Liver (tissue), 9 donors: ENCODE data around the gene CDH4. TPM values are rescaled to one million over a fixed set of nuclear protein-coding genes. Genes with fewer than 3 reads are reported as not detected.

ENCODE experiments used
- DNase-seq: peaks from one replicate; pipeline ENCODE4 v3.0.0-alpha.2; 2017; ENCODE audit warnings: low spot score
- H3K27ac ChIP-seq, 2 donors: one replicate each; pipeline ENCODE4 v1.7.0; 2013; ENCODE audit warnings: inconsistent platforms in 2 of 2, low read length in 2 of 2, control low read depth in 1 of 2, low read depth in 1 of 2, mild to moderate bottlenecking in 1 of 2
- H3K27me3 ChIP-seq, 4 donors: one replicate each; pipeline versions ENCODE4 v1.6.1 to v1.7.0; 2013; ENCODE audit warnings: low read length in 3 of 4, inconsistent platforms in 1 of 4, mild to moderate bottlenecking in 1 of 4, moderate library complexity in 1 of 4; ENCODE audit not compliant: control insufficient read depth in 4 of 4, insufficient read depth in 4 of 4
- H3K36me3 ChIP-seq, 4 donors: one replicate each; pipeline versions ENCODE4 v1.6.1 to v1.7.0; 2013; ENCODE audit warnings: low read length in 3 of 4, mild to moderate bottlenecking in 3 of 4, low read depth in 1 of 4, moderate library complexity in 1 of 4; ENCODE audit not compliant: control insufficient read depth in 4 of 4, insufficient read depth in 3 of 4
- H3K4me1 ChIP-seq, 4 donors: one replicate each; pipeline versions ENCODE4 v1.6.1 to v1.7.0; 2013; ENCODE audit warnings: low read length in 3 of 4, mild to moderate bottlenecking in 3 of 4, moderate library complexity in 1 of 4; ENCODE audit not compliant: control insufficient read depth in 4 of 4, insufficient read depth in 4 of 4
- H3K4me3 ChIP-seq, 3 donors: one replicate each; pipeline versions ENCODE4 v1.6.1 to v1.7.0; 2013; ENCODE audit warnings: low read length in 3 of 3, control low read depth in 1 of 3, low read depth in 1 of 3, mild to moderate bottlenecking in 1 of 3
- H3K9ac ChIP-seq, 2 donors: one replicate each; pipeline ENCODE4 v1.7.0; 2013; ENCODE audit warnings: low read length in 2 of 2, mild to moderate bottlenecking in 2 of 2, moderate library complexity in 2 of 2, control low read depth in 1 of 2, low read depth in 1 of 2
- H3K9me3 ChIP-seq, 4 donors: one replicate each; pipeline versions ENCODE4 v1.6.1 to v1.7.0; 2013; ENCODE audit warnings: low read length in 3 of 4; ENCODE audit not compliant: control insufficient read depth in 4 of 4
- EGR1 ChIP-seq, 2 donors: IDR thresholded peaks; 2 replicates each; pipeline ENCODE4 v1.6.1; 2016 to 2018; ENCODE audit warnings: antibody characterized with exemption in 2 of 2, low read depth in 2 of 2
- FOXA1 ChIP-seq: IDR thresholded peaks from 2 replicates; pipeline ENCODE4 v1.6.1; 2016; ENCODE audit warnings: antibody characterized with exemption
- FOXA2 ChIP-seq: IDR thresholded peaks from 2 replicates; pipeline ENCODE4 v1.6.1; 2016; ENCODE audit warnings: antibody characterized with exemption
- GABPA ChIP-seq, 2 donors: IDR thresholded peaks in 1 of 2; conservative IDR thresholded peaks in 1 of 2; 2 replicates each; pipeline ENCODE4 v1.6.1; 2016; ENCODE audit warnings: antibody characterized with exemption in 2 of 2, mild to moderate bottlenecking in 1 of 2, moderate library complexity in 1 of 2
- HNF4A ChIP-seq, 2 donors: conservative IDR thresholded peaks; 2 replicates each; pipeline ENCODE4 v1.6.1; 2016; ENCODE audit warnings: antibody characterized with exemption in 2 of 2, mild to moderate bottlenecking in 2 of 2
- HNF4G ChIP-seq: IDR thresholded peaks from 2 replicates; pipeline ENCODE4 v1.6.1; 2016; ENCODE audit warnings: antibody characterized with exemption
- JUND ChIP-seq, 2 donors: IDR thresholded peaks; 2 replicates each; pipeline ENCODE4 v1.6.1; 2016; ENCODE audit warnings: antibody characterized with exemption in 2 of 2
- NR2F2 ChIP-seq: IDR thresholded peaks from 2 replicates; pipeline ENCODE4 v1.6.1; 2016; ENCODE audit warnings: antibody characterized with exemption
- RAD21 ChIP-seq, 2 donors: IDR thresholded peaks; 2 replicates each; pipeline ENCODE4 v1.6.1; 2016; ENCODE audit warnings: antibody characterized with exemption in 2 of 2, mild to moderate bottlenecking in 2 of 2
- RXRA ChIP-seq, 2 donors: IDR thresholded peaks; 2 replicates each; pipeline ENCODE4 v1.6.1; 2017 to 2018; ENCODE audit warnings: antibody characterized with exemption in 2 of 2, mild to moderate bottlenecking in 1 of 2
- TAF1 ChIP-seq: conservative IDR thresholded peaks from 2 replicates; pipeline ENCODE4 v1.6.1; 2016; ENCODE audit warnings: antibody characterized with exemption, mild to moderate bottlenecking
- YY1 ChIP-seq: IDR thresholded peaks from 2 replicates; pipeline ENCODE4 v1.6.1; 2016; ENCODE audit warnings: antibody characterized with exemption, mild to moderate bottlenecking
- WGBS: extraction: QIAGEN DNeasy Blood & Tissue Kit; methylation state at CpG from one replicate; pipeline ENCODE4 v1.1.7; 2013; 5-methylcytosine and 5-hydroxymethylcytosine counted together
- polyA plus RNA-seq, 2 donors: library from polyadenylated mRNA; stranded (reverse) in 1 of 2; unstranded in 1 of 2; fragments of 200-250 nt in 1 of 2; fragments of >200 nt in 1 of 2; fragmentation: Nextera tagmentation in 1 of 2; extraction: Ambion mirVana in 1 of 2; gene quantifications; one replicate each; pipeline versions ENCODE4 v1.2.1 to v1.2.3, GENCODE V29; 2013 to 2015
- total RNA-seq, 2 donors: library from RNA; depleted of rRNA; stranded (reverse); fragments of >200 nt; gene quantifications; one replicate each; pipeline ENCODE4 v1.2.3, GENCODE V29; 2014
- TF ChIP-seq, protein P1 (sequence below): IDR thresholded peaks from 2 replicates; pipeline ENCODE4 v1.6.1; 2016; ENCODE audit warnings: antibody characterized with exemption
- TF ChIP-seq, protein P2 (sequence below): IDR thresholded peaks from 2 replicates; pipeline ENCODE4 v1.6.1; 2016; ENCODE audit warnings: antibody characterized with exemption, mild to moderate bottlenecking
- TF ChIP-seq, protein P3 (sequence below): IDR thresholded peaks from 2 replicates; pipeline ENCODE4 v1.6.1; 2016; ENCODE audit warnings: antibody characterized with exemption
- TF ChIP-seq, protein P4 (sequence below): IDR thresholded peaks from 2 replicates; pipeline ENCODE4 v1.6.1; 2016; ENCODE audit warnings: antibody characterized with exemption
- donor health status: healthy.
- donor health status: healthy.
- donor health status: healthy.
- donor health status: healthy.
- donor health status: healthy.

CDH4 gene
- total and polyA plus RNA-seq, 4 donors, result 0.03 to 0.25 (median 0.19) TPM; not detected in 1

DNA sequence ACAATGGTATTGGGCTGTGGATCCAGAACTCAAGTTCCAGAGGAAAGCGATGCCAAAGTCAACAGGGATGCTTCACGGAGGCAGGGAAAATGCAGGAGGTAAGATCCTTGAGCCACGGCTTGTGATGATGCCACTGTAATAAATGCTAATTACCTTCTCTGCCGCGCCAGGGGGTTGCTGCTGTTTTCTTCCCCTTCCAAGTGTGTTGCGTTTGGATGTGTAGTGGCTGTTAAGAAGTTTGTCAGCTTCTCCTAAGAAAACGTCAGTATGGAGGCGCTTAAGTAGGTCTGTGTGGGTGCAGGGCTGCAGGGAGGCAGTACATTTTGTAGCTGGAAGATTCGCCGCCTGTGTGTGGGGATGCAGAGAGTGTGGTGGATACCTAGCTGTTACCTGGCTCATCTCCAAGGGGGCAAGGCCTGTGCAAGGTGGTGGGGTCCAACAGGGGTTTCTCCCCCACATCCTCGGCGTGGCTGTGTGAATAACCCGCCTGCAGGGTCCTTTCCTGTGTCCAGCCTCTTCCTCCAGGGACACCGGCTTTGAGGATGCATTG, 318.7 kb downstream of the CDH4 start:
- no peak overlapping the region for H3K9ac ChIP-seq
- H3K27me3 ChIP-seq, result peaks cover 0 to 3% (median 0%) of the 10 kb centered on the region in 4 donors
- no peaks in the 10 kb centered on the region for H3K4me1 ChIP-seq
- H3K27ac ChIP-seq, result no peak overlapping the region
- no peaks in the 10 kb centered on the region for H3K36me3 ChIP-seq
- TF ChIP-seq, protein P1, sequence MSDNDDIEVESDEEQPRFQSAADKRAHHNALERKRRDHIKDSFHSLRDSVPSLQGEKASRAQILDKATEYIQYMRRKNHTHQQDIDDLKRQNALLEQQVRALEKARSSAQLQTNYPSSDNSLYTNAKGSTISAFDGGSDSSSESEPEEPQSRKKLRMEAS, result no peak
- no peak for TF ChIP-seq TAF1
- TF ChIP-seq GABPA (IDR thresholded peaks at IDR 0.05 in 1 of 2, conservative IDR thresholded peaks at IDR 0.05 in 1 of 2), result no peak
- no peak for TF ChIP-seq EGR1 (IDR thresholded peaks at IDR 0.05; ENCODE audit: low read depth in 2 of 2)
- TF ChIP-seq, protein P2, sequence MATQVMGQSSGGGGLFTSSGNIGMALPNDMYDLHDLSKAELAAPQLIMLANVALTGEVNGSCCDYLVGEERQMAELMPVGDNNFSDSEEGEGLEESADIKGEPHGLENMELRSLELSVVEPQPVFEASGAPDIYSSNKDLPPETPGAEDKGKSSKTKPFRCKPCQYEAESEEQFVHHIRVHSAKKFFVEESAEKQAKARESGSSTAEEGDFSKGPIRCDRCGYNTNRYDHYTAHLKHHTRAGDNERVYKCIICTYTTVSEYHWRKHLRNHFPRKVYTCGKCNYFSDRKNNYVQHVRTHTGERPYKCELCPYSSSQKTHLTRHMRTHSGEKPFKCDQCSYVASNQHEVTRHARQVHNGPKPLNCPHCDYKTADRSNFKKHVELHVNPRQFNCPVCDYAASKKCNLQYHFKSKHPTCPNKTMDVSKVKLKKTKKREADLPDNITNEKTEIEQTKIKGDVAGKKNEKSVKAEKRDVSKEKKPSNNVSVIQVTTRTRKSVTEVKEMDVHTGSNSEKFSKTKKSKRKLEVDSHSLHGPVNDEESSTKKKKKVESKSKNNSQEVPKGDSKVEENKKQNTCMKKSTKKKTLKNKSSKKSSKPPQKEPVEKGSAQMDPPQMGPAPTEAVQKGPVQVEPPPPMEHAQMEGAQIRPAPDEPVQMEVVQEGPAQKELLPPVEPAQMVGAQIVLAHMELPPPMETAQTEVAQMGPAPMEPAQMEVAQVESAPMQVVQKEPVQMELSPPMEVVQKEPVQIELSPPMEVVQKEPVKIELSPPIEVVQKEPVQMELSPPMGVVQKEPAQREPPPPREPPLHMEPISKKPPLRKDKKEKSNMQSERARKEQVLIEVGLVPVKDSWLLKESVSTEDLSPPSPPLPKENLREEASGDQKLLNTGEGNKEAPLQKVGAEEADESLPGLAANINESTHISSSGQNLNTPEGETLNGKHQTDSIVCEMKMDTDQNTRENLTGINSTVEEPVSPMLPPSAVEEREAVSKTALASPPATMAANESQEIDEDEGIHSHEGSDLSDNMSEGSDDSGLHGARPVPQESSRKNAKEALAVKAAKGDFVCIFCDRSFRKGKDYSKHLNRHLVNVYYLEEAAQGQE, result no peak
- TF ChIP-seq RAD21 (IDR thresholded peaks at IDR 0.05), result no peak
- TF ChIP-seq, protein P3, sequence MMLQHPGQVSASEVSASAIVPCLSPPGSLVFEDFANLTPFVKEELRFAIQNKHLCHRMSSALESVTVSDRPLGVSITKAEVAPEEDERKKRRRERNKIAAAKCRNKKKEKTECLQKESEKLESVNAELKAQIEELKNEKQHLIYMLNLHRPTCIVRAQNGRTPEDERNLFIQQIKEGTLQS, result no peak
- no peak for TF ChIP-seq FOXA2
- no peak for TF ChIP-seq HNF4G
- TF ChIP-seq YY1, result no peak
- no peak for TF ChIP-seq NR2F2
- TF ChIP-seq RXRA (IDR thresholded peaks at IDR 0.05), result no peak
- no peak for TF ChIP-seq HNF4A (conservative IDR thresholded peaks at IDR 0.05)
- TF ChIP-seq FOXA1, result no peak
- no peak overlapping the region for H3K4me3 ChIP-seq
- DNase-seq, result no peak
- H3K9me3 ChIP-seq, result no peaks in the 10 kb centered on the region
- 76% methylated on average over 14 of the region's 14 CpGs for WGBS

DNA sequence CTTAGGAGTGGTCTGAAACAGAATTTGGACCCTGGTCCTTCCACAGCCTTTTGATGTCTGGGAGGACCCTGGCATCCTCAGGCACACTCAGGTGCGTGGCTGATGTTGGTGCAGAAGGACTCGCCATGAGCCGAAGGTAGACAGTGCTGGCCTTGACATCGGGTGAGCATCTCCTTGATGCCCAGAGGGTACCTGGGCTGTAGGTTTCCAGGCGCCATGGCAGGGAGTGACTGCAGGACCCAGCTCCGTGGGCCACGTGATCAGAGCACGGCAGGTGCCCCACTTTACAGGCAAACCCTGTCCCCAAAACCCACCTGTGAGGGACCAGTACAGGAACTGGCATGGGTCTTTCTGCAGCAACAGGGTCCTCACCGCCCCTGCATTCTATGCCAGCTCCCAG, 319.2 kb downstream of the CDH4 start:
- 85% methylated on average over 9 of the region's 9 CpGs for WGBS
- TF ChIP-seq TAF1 (no peak), EGR1 (IDR thresholded peaks at IDR 0.05; ENCODE audit: low read depth in 2 of 2) (no peak), RXRA (IDR thresholded peaks at IDR 0.05) (no peak), RAD21 (IDR thresholded peaks at IDR 0.05) (no peak), NR2F2 (no peak), FOXA1 (no peak), HNF4G (no peak), FOXA2 (no peak), GABPA (IDR thresholded peaks at IDR 0.05 in 1 of 2, conservative IDR thresholded peaks at IDR 0.05 in 1 of 2) (no peak), JUND (IDR thresholded peaks at IDR 0.05) (no peak)
- TF ChIP-seq, protein P1, result no peak
- TF ChIP-seq, protein P4, sequence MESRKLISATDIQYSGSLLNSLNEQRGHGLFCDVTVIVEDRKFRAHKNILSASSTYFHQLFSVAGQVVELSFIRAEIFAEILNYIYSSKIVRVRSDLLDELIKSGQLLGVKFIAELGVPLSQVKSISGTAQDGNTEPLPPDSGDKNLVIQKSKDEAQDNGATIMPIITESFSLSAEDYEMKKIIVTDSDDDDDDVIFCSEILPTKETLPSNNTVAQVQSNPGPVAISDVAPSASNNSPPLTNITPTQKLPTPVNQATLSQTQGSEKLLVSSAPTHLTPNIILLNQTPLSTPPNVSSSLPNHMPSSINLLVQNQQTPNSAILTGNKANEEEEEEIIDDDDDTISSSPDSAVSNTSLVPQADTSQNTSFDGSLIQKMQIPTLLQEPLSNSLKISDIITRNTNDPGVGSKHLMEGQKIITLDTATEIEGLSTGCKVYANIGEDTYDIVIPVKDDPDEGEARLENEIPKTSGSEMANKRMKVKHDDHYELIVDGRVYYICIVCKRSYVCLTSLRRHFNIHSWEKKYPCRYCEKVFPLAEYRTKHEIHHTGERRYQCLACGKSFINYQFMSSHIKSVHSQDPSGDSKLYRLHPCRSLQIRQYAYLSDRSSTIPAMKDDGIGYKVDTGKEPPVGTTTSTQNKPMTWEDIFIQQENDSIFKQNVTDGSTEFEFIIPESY, result no peak
- TF ChIP-seq, protein P2, result no peak
- TF ChIP-seq, protein P3, result no peak
- H3K9ac ChIP-seq, result no peak overlapping the region
- no peak overlapping the region for H3K27ac ChIP-seq
- H3K27me3 ChIP-seq, result peaks cover 0 to 3% (median 0%) of the 10 kb centered on the region in 4 donors
- H3K4me3 ChIP-seq, result no peak overlapping the region
- H3K9me3 ChIP-seq, result no peaks in the 10 kb centered on the region
- H3K36me3 ChIP-seq, result no peaks in the 10 kb centered on the region
- H3K4me1 ChIP-seq, result no peaks in the 10 kb centered on the region
- DNase-seq, result no peak
